ENCODE results near the gene UQCRQ.

The UQCRQ gene

DNA sequence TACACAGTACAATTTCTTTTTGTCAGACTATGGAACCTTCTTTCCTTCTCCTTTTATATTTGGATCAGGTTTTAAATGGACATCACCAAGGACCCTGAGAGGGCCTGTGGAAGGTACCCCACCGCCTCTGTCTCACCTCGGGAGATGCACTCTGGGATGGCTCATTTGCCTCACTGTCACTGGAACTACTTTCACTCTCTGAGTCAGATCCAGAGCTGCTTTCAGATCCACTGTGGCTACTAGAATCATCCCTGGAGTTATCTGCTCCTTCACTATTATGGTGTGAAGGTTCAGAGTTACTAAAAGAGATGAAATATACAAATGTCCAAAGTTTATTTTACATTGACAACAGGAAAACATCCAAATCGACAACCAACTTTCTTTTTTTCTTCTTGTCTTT is 31.7 kb downstream of the UQCRQ start:
- Mint-ChIP-seq H3K4me1 (no peaks in the 10 kb centered on the region), H3K27ac (no peak overlapping the region), H3K4me3 (no peak overlapping the region), H3K27me3 (no peaks in the 10 kb centered on the region), H3K36me3 (ENCODE audit: low read depth) (peaks cover 27% of the 10 kb centered on the region), H3K9me3 (no peaks in the 10 kb centered on the region)
- ATAC-seq (no peak), DNase-seq (no peak)

DNA sequence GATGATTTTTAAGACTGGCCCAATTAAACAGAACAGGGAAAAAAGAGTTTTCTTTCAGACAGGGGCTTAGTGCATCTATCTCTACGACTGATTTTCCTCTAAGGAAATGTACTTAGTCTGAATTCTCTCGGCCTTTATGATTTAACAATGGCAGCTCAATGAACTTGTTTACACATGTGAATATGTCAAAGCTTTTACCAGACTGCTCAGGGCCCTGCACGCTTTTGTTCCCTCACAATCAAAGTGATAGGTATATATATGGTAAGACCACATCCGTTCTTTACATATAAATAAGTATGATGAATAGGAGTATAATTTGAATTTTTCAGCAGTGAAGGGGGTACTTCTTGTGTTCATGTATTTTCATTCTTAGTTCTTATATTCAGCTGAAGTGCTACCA is 34.6 kb downstream of the UQCRQ start:
- no peak overlapping the region for H3K4me3 Mint-ChIP-seq
- no peaks in the 10 kb centered on the region for H3K27me3 Mint-ChIP-seq
- no peak for ATAC-seq
- H3K9me3 Mint-ChIP-seq = no peaks in the 10 kb centered on the region
- peaks cover 21% of the 10 kb centered on the region for H3K36me3 Mint-ChIP-seq (ENCODE audit: low read depth)
- DNase-seq = no peak
- H3K27ac Mint-ChIP-seq = no peak overlapping the region
- H3K4me1 Mint-ChIP-seq = no peaks in the 10 kb centered on the region

DNA sequence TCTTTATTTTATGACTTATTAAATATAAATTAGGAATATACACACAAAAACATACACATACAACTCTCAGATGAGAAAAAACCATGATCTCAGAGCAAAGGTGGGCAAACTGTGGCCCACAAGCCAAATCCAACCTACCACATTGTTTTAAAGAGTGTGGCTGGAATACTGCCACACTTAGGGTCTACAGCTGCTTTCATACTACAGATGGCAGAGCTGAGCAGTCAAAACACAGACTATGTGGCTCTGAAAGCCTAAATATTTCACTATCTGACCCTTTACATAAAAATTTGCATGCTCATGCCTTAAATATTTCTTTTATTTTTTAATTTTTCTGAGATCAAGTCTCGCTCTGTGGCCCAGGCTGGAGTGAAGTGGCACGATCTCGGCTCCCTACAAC is 35.3 kb downstream of the UQCRQ start:
- Mint-ChIP-seq H3K4me3 (no peak overlapping the region), H3K27me3 (no peaks in the 10 kb centered on the region), H3K36me3 (ENCODE audit: low read depth) (peaks cover 15% of the 10 kb centered on the region), H3K27ac (no peak overlapping the region), H3K9me3 (no peaks in the 10 kb centered on the region), H3K4me1 (no peaks in the 10 kb centered on the region)
- DNase-seq = no peak
- ATAC-seq = no peak

GRCh38 chr5:132905938-132906337 is 39.5 kb downstream of the UQCRQ start:
- Mint-ChIP-seq H3K4me1 (peaks cover 2% of the 10 kb centered on the region), H3K27me3 (no peaks in the 10 kb centered on the region), H3K4me3 (no peak overlapping the region), H3K36me3 (ENCODE audit: low read depth) (peaks cover 8% of the 10 kb centered on the region), H3K27ac (no peak overlapping the region), H3K9me3 (no peaks in the 10 kb centered on the region)
- DNase-seq = no peak
- no peak for ATAC-seq

DNA sequence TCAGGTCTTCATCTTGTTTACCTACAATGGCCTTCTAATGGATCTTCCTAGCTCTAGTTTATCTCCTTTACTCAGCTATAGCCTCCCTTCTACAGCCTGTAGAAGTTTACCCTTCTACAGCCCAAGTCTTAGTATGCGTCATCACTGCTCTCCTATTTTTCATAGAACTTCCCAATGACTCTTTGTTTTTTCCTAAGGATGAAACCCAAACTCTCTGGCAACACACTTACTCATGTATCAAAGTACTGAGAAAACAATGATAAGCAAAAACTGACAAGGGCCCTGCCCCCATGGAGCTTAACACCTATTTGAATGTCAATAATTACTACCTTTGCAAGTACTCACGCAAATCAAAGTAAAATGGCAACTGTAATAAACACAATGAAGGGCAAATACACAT is 40.7 kb downstream of the UQCRQ start:
- Mint-ChIP-seq H3K4me1 (peaks cover 2% of the 10 kb centered on the region), H3K36me3 (ENCODE audit: low read depth) (peaks cover 14% of the 10 kb centered on the region), H3K27ac (no peak overlapping the region), H3K9me3 (no peaks in the 10 kb centered on the region), H3K4me3 (no peak overlapping the region), H3K27me3 (no peaks in the 10 kb centered on the region)
- DNase-seq = no peak
- no peak for ATAC-seq

GRCh38 chr5:132909702-132910101 is 43.3 kb downstream of the UQCRQ start:
- ATAC-seq (no peak), DNase-seq (no peak)
- Mint-ChIP-seq H3K4me1 (peaks cover 2% of the 10 kb centered on the region), H3K36me3 (ENCODE audit: low read depth) (peaks cover 13% of the 10 kb centered on the region), H3K27ac (no peak overlapping the region), H3K9me3 (no peaks in the 10 kb centered on the region), H3K27me3 (no peaks in the 10 kb centered on the region), H3K4me3 (no peak overlapping the region)

DNA sequence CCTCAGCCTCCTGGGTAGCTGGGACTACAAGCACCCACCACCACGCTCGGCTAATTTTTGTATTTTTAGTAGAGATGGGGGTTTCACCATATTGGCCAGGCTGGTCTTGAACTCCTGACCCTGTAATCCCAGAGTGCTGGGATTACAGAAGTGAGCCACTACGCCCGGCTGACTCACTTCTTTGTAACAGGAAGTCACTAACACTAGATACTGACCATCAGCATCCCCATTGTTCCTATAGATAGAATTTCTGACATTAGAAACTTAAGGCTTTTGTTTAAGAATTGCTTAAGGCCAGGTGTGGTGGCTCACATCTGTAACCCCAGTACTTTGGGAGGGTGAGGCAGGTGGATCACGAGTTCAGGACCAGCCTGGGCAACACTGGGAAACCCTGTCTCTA is 49.2 kb downstream of the UQCRQ start:
- no peak overlapping the region for H3K27ac Mint-ChIP-seq
- no peak for DNase-seq
- ATAC-seq = no peak
- H3K36me3 Mint-ChIP-seq (ENCODE audit: low read depth) = peaks cover 24% of the 10 kb centered on the region
- no peak overlapping the region for H3K4me3 Mint-ChIP-seq
- H3K27me3 Mint-ChIP-seq = no peaks in the 10 kb centered on the region
- no peaks in the 10 kb centered on the region for H3K4me1 Mint-ChIP-seq
- no peaks in the 10 kb centered on the region for H3K9me3 Mint-ChIP-seq

DNA sequence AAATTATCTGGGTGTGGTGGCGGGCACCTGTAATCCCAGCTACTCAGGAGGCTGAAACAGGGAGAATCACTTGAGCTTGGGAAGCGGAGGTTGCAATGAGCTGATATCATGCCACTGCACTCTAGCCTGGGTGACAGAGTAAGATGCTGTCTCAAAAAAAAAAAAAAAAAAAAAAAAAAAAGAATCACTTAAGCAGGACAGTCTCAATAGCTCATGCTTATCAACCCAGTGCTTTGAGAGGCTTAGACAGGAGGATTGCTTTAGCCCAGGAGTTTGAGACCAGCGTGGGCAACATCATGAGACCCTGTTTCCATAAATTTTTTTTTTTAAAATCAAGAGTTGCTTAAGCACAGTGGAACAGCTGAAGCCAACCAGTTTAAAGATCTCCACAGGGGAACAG is 49.6 kb downstream of the UQCRQ start:
- H3K27ac Mint-ChIP-seq = no peak overlapping the region
- no peak overlapping the region for H3K4me3 Mint-ChIP-seq
- no peak for DNase-seq
- no peaks in the 10 kb centered on the region for H3K27me3 Mint-ChIP-seq
- H3K36me3 Mint-ChIP-seq (ENCODE audit: low read depth) = peaks cover 22% of the 10 kb centered on the region
- H3K4me1 Mint-ChIP-seq = no peaks in the 10 kb centered on the region
- no peak for ATAC-seq
- no peaks in the 10 kb centered on the region for H3K9me3 Mint-ChIP-seq

All from activated naive CD8-positive, alpha-beta T cell treated with anti-CD3 and anti-CD28 coated beads, Interleukin-2, amount 50 U/mL, for 24 hours (primary cell).